Measurements from ENCODE around the gene FNDC3B. TPM values are rescaled to one million over a fixed set of nuclear protein-coding genes. Genes with fewer than 3 reads are reported as not detected.

The FNDC3B gene
- total RNA-seq, 1 donor from 2014 or later, result 71.3 TPM

- Histone ChIP-seq H3K4me3 (ENCODE audit: low read depth, low read length) (no peak overlapping the region), H3K36me3 (ENCODE audit: control insufficient read depth, insufficient read depth, low read length) (peaks cover 5% of the 10 kb centered on the region)
- no peak for DNase-seq (ENCODE audit: low read depth)
Measured at GRCh38 chr3:172339892-172340291, 300.5 kb downstream of the FNDC3B start.

GRCh38 chr3:172340583-172340982 is 301.2 kb downstream of the FNDC3B start:
- DNase-seq (ENCODE audit: low read depth), result no peak
- TF ChIP-seq CTCF (IDR thresholded peaks at IDR 0.05; ENCODE audit: insufficient read depth, low read length, poor library complexity, severe bottlenecking), result no peak
- Histone ChIP-seq H3K4me3 (ENCODE audit: low read depth, low read length) (no peak overlapping the region), H3K27me3 (ENCODE audit: control insufficient read depth, insufficient read depth, low read length) (no peaks in the 10 kb centered on the region), H3K36me3 (ENCODE audit: control insufficient read depth, insufficient read depth, low read length) (peaks cover 5% of the 10 kb centered on the region)

More at GRCh38 chr3:172339892-172340291, 300.5 kb downstream of the FNDC3B start:
- no peaks in the 10 kb centered on the region for H3K27me3 ChIP-seq (ENCODE audit: control insufficient read depth, insufficient read depth, low read length)
- no peak for TF ChIP-seq CTCF (IDR thresholded peaks at IDR 0.05; ENCODE audit: insufficient read depth, low read length, poor library complexity, severe bottlenecking)

- peak; percentile 46 for TF ChIP-seq CTCF (IDR thresholded peaks at IDR 0.05; ENCODE audit: insufficient read depth, low read length, poor library complexity, severe bottlenecking)
- Histone ChIP-seq H3K27me3 (ENCODE audit: control insufficient read depth, insufficient read depth, low read length) (no peaks in the 10 kb centered on the region), H3K4me3 (ENCODE audit: low read depth, low read length) (no peak overlapping the region), H3K36me3 (ENCODE audit: control insufficient read depth, insufficient read depth, low read length) (peaks cover 6% of the 10 kb centered on the region)
- DNase-seq (ENCODE audit: low read depth), result no peak
Measured at GRCh38 chr3:172341482-172342059, 302.2 kb downstream of the FNDC3B start.

GRCh38 chr3:172342097-172342659 is 302.8 kb downstream of the FNDC3B start:
- DNase-seq (ENCODE audit: low read depth), result no peak
- Histone ChIP-seq H3K27me3 (ENCODE audit: control insufficient read depth, insufficient read depth, low read length) (no peaks in the 10 kb centered on the region), H3K36me3 (ENCODE audit: control insufficient read depth, insufficient read depth, low read length) (peaks cover 6% of the 10 kb centered on the region), H3K4me3 (ENCODE audit: low read depth, low read length) (no peak overlapping the region)
- no peak for TF ChIP-seq CTCF (IDR thresholded peaks at IDR 0.05; ENCODE audit: insufficient read depth, low read length, poor library complexity, severe bottlenecking)

GRCh38 chr3:172343117-172343516 is 303.7 kb downstream of the FNDC3B start:
- peaks cover 5% of the 10 kb centered on the region for H3K36me3 ChIP-seq (ENCODE audit: control insufficient read depth, insufficient read depth, low read length)
- DNase-seq (ENCODE audit: low read depth), result no peak
- H3K4me3 ChIP-seq (ENCODE audit: low read depth, low read length), result no peak overlapping the region
- no peaks in the 10 kb centered on the region for H3K27me3 ChIP-seq (ENCODE audit: control insufficient read depth, insufficient read depth, low read length)
- no peak for TF ChIP-seq CTCF (IDR thresholded peaks at IDR 0.05; ENCODE audit: insufficient read depth, low read length, poor library complexity, severe bottlenecking)

- no peak for TF ChIP-seq CTCF (IDR thresholded peaks at IDR 0.05; ENCODE audit: insufficient read depth, low read length, poor library complexity, severe bottlenecking)
- no peaks in the 10 kb centered on the region for H3K27me3 ChIP-seq (ENCODE audit: control insufficient read depth, insufficient read depth, low read length)
- no peak overlapping the region for H3K4me3 ChIP-seq (ENCODE audit: low read depth, low read length)
- DNase-seq (ENCODE audit: low read depth), result no peak
- peaks cover 5% of the 10 kb centered on the region for H3K36me3 ChIP-seq (ENCODE audit: control insufficient read depth, insufficient read depth, low read length)
Measured at GRCh38 chr3:172343979-172344378, 304.6 kb downstream of the FNDC3B start.

Measured in kidney epithelial cell (primary cell).